SU-DHL-6 (cell line): ENCODE results near the gene LIPM.

Source experiments
- EZH2phosphoT487 ChIP-seq: fragments of 200-600 bp; sonication (generic), shearing (Covaris generic); conservative IDR thresholded peaks from 2 replicates; pipeline ENCODE4 v1.6.1; 2018; ENCODE audit warnings: mild to moderate bottlenecking, antibody characterized with exemption, low read length, moderate library complexity, mixed read lengths
- TF ChIP-seq, protein P1 (sequence below): fragments of 200-600 bp; sonication (generic); IDR thresholded peaks from one replicate; pipeline ENCODE4 v1.5.1; 2017; ENCODE audit warnings: antibody characterized with exemption, mild to moderate bottlenecking, low read length, moderate library complexity; ENCODE audit not compliant: insufficient read depth, poor library complexity, severe bottlenecking

DNA sequence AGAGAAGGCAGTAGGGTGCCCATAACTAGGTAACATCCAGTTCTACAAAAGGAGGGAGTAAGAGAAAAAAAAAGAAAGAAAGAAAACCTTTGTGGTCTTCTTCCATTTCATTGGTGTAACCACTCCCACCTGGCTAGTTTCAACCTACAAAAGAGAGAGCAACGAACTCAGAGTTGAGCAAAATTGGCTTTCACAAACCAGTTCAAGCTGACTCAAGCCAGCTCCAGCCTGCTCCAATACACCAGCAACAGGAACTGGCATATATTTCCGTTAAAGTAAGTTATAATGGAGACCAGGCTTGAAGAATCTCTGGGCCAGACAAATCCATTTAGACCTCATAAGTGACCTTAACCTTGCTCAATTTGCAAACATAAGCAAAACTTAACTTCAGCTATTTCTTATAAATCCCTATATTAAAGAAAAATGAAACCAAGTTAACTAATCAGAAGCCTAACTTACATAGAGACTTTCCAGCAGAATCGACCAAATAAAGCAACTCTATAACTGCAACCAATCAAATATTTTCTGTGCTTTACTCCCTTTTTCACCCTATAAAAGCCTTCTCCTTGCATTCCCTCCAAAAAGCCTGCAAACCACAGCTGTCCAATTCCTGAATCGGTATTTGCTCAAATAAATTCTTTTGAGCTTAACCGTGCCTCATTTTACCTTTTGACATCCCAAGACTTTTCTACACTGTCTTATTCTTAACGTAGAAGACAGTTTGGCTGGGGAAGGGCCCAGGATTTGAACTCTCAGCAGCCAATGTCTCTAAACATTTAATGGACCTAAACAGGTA, 39.0 kb downstream of the LIPM start:
- TF ChIP-seq EZH2phosphoT487: no peak
- TF ChIP-seq, protein P1, sequence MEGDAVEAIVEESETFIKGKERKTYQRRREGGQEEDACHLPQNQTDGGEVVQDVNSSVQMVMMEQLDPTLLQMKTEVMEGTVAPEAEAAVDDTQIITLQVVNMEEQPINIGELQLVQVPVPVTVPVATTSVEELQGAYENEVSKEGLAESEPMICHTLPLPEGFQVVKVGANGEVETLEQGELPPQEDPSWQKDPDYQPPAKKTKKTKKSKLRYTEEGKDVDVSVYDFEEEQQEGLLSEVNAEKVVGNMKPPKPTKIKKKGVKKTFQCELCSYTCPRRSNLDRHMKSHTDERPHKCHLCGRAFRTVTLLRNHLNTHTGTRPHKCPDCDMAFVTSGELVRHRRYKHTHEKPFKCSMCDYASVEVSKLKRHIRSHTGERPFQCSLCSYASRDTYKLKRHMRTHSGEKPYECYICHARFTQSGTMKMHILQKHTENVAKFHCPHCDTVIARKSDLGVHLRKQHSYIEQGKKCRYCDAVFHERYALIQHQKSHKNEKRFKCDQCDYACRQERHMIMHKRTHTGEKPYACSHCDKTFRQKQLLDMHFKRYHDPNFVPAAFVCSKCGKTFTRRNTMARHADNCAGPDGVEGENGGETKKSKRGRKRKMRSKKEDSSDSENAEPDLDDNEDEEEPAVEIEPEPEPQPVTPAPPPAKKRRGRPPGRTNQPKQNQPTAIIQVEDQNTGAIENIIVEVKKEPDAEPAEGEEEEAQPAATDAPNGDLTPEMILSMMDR: no peak
